ENCODE results near the gene TEX47. TPM values are rescaled to one million over a fixed set of nuclear protein-coding genes. Genes with fewer than 3 reads are reported as not detected.
A peak's percentile ranks its signal among the peaks of the same experiment; 100 is the strongest.

Gene TEX47
- total and polyA plus RNA-seq, 3 donors from 2014 or later: 8.9 to 74.7 (median 23.9) TPM

- Histone ChIP-seq H3K27me3 (no peaks in the 10 kb centered on the region), H3K4me3 (no peak overlapping the region), H3K9me3 (no peaks in the 10 kb centered on the region), H3K4me1 (peaks cover 8% of the 10 kb centered on the region), H3K36me3 (ENCODE audit: low read depth, missing control alignments) (no peaks in the 10 kb centered on the region), H3K27ac (no peak overlapping the region)
- 53 to 66% methylated on average over 1 of the region's 1 CpG for WGBS, 2 donors
- DNase-seq: no peak
- intact Hi-C loops (cut with DNase I; ENCODE audit: low total_unique reads): no loop called here
- TF ChIP-seq POLR2A (IDR thresholded peaks at IDR 0.05) (no peak), CTCF (IDR thresholded peaks at IDR 0.05) (no peak)
Measured at GRCh38 chr7:88761779-88762178, 33.8 kb downstream of the TEX47 start.

- TF ChIP-seq CTCF (IDR thresholded peaks at IDR 0.05) (no peak), POLR2A (IDR thresholded peaks at IDR 0.05) (no peak)
- Histone ChIP-seq H3K27me3 (no peaks in the 10 kb centered on the region), H3K4me1 (peaks cover 8% of the 10 kb centered on the region), H3K9me3 (no peaks in the 10 kb centered on the region), H3K27ac (no peak overlapping the region), H3K36me3 (ENCODE audit: low read depth, missing control alignments) (no peaks in the 10 kb centered on the region), H3K4me3 (no peak overlapping the region)
- intact Hi-C loops (cut with DNase I; ENCODE audit: low total_unique reads): no loop called here
- 21 to 32% methylated on average over 6 of the region's 6 CpGs for WGBS, 2 donors
- no peak for DNase-seq
Measured at GRCh38 chr7:88760136-88760515, 35.4 kb downstream of the TEX47 start.

GRCh38 chr7:88759230-88760135 lies 36.1 kb downstream of the TEX47 start, which contains the start of gene ZNF804B:
ZNF804B (plus strand) TSS chr7:88759700; CDS start chr7:88759977, 277 bp downstream.
- Histone ChIP-seq H3K36me3 (ENCODE audit: low read depth, missing control alignments) (no peaks in the 10 kb centered on the region), H3K27ac (no peak within 1 kb of the TSS), H3K4me3 (peak within 1 kb of the TSS; percentile 19 to 52), H3K9me3 (no peaks in the 10 kb centered on the region), H3K4me1 (peaks cover 8% of the 10 kb centered on the region), H3K27me3 (no peaks in the 10 kb centered on the region)
- 2 to 11% methylated on average over 12 to 50 of the region's 74 CpGs for WGBS, 2 donors
- intact Hi-C loops (cut with DNase I; ENCODE audit: low total_unique reads): no loop called here
- no peak for TF ChIP-seq POLR2A (IDR thresholded peaks at IDR 0.05)
- no peak for TF ChIP-seq CTCF (IDR thresholded peaks at IDR 0.05)
- DNase-seq: peak; percentile 20

GRCh38 chr7:88758381-88759229 lies 36.9 kb downstream of the TEX47 start:
- no peaks in the 10 kb centered on the region for H3K27me3 ChIP-seq

More at GRCh38 chr7:88758381-88759229, 36.9 kb downstream of the TEX47 start:
- Histone ChIP-seq H3K36me3 (ENCODE audit: low read depth, missing control alignments) (no peaks in the 10 kb centered on the region), H3K27ac (no peak overlapping the region), H3K4me3 (peak overlapping the region; percentile 19 to 52), H3K4me1 (peaks cover 8% of the 10 kb centered on the region), H3K9me3 (no peaks in the 10 kb centered on the region)
- WGBS, 2 donors: 5 to 6% methylated on average over 28 to 33 of the region's 33 CpGs
- no peak for TF ChIP-seq CTCF (IDR thresholded peaks at IDR 0.05)
- TF ChIP-seq POLR2A (IDR thresholded peaks at IDR 0.05): no peak
- intact Hi-C loops (cut with DNase I; ENCODE audit: low total_unique reads): no loop called here
- peak; percentile 52 for DNase-seq
